Measurements from ENCODE around the gene PTPRM.

Gene PTPRM

DNA sequence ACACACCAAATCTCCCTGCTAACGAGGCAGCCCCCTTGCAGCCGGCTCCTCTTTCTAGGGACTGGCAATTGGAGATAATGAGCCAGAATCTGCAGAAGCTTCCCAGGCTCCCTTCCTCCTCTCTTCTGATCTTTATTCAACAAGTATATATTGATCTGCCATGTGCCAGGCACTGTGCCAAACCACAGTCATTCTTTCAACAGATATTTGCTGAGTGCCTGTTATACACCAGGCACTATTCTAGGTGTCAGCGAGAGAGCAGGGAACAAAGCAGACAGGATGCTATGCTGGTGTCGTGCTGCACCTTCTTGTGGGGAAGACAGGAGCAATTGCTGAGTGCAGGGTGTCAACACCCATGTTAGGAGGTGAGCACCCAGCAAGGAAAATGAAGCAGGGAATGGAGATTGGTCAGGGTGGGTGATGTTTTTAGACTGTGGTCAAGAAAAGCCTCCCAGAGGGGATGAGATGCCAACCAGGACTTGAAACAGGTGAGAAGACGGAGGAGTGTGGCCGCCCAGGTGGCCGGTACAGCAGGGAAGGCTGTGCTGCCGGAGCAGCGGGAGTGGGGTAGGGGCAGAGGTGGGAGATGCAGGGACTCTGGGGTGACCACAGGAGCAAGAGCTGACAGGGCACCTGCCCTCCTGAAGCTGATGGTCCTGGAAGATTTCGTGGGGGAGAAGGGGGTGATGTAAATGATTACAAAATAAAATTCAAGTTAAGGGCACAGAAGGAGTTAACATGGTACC lies 734.5 kb downstream of the PTPRM start:
- DNase-seq = no peak

DNA sequence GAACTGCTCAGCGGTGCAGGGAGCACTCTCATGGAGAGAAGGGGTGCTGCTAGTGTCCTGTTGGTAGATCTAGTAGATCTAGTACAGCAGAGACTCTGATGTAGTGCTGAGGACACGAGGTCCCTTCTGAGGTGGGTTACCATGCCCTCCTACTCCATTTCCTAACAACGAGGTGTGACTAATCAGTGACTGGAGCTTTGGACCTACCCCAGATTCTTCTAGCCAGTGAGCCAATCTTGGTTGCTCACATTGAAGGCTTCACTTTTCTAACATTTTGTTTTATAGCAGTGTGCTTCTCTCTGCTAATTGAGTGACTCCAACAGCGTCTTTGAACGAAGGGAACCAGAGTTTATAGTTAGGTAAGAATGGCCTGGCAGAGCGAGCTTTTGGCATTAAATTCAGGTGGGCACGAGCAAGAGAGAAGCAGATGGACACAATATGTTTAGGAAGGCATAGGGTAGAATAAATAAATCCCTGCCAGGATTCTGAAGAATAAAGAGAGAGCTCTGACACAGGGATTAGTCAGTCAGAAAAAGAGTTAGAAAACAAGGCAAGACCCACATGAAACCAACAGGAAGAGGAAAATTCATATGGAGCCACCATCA lies 736.1 kb downstream of the PTPRM start:
- no peak for DNase-seq

DNA sequence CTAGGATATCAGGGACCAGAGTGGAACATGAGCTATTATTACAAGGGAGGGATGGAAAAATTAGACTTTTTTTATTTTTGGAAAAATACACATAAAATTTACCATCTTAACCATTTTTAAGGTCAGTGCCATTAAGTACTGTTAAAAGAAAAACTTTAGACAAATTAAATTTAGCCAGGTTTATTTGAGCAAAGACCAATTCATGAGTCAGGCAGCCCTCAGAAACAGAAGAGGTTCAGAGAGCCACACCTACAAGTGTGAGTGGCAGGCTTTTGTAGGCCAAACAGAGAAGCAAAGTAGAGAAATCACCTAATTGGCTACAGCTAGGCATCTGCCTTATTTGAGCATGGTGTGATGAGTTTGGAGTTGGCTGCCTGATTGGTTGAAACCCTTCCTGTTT lies 740.8 kb downstream of the PTPRM start:
- no peak for DNase-seq

DNA sequence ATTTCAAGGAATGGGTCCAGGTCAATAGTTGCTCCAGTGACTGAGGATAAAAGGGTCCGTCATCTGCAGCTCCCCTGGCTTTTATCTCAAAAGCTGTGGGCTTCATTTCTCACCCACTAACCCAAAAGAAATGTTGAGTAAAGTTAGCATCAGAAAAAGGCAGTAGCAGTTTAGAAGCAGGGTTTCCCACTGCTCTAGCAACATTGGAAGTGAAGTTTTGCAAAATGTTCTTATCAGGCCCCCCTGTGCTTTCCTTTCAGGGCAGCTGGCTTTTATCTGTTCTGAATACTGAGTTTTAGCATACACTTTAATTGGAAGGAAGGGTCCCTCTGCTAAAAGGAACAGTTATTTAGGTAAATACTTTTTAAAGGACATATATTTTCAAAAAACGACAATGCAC lies 745.9 kb downstream of the PTPRM start:
- DNase-seq = no peak

DNA sequence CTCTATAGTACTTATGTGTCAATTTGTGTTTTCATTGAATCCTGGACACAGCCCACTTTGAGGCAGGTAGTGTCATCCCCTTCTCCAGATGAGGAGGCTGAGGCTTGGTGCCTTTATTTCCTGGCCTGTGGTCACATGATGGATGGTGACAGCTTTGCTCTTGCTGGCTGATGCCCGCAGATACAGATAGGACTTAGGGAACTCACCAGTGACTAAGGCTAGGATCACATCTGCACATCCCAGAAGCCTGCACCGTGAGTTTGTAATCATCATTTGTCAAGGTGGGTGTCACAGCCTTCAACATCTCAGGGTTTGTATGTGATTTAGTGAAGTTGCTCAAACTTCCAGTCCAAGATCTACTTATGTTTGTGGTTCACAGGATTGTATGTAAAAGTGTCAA lies 747.0 kb downstream of the PTPRM start:
- DNase-seq = no peak

DNA sequence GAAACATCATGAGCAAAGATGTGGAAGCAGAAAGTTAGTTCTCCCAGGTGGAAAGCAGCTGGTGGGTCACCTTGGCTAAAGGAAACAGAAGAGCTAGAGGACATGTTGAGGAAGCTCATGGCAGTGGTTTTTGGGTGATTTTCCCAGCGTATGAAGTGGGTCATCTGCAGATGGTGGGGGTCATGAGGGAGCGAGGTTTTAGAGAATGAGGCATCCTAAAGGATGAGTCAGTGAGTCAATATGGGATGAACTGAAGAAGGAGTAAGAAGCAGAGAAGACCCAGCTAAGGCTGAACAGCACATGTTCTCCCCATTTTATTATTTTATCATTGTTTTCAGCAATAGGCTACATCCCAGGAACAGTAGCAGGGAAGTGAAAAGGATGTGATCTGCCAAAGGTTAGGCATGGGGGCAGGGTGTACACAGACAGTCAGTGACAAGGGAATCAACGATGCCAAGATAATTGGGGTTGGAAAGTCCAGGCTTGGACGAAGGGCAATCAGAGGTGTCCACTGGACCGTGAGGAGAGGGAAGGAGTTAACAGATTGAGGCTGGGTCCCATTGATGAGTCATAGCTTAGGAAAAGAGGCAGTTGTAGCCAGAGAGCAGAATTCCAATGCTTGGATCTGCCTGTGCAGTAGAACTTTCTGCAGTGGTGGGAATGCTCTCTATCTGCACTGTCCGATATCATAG lies 752.8 kb downstream of the PTPRM start:
- no peak for DNase-seq

DNA sequence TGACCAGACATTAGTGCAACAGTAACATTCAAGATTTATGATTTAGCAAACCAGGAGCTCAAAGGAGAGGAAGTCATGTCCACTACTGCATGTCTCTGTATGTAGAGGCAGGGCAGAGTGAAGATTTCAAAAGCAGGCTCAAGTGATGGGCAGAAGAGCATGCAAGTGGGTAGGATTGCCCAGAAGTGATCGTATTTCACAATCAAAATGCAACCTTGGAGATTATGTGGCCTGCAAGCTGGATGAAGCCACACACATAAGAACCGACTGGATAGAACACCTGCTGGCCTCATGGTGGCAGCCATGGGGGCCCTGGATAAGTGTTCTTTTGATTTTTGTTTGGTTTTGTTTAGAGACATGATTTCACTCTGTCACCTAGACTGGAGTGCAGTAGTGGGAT lies 755.4 kb downstream of the PTPRM start:
- DNase-seq = no peak

DNA sequence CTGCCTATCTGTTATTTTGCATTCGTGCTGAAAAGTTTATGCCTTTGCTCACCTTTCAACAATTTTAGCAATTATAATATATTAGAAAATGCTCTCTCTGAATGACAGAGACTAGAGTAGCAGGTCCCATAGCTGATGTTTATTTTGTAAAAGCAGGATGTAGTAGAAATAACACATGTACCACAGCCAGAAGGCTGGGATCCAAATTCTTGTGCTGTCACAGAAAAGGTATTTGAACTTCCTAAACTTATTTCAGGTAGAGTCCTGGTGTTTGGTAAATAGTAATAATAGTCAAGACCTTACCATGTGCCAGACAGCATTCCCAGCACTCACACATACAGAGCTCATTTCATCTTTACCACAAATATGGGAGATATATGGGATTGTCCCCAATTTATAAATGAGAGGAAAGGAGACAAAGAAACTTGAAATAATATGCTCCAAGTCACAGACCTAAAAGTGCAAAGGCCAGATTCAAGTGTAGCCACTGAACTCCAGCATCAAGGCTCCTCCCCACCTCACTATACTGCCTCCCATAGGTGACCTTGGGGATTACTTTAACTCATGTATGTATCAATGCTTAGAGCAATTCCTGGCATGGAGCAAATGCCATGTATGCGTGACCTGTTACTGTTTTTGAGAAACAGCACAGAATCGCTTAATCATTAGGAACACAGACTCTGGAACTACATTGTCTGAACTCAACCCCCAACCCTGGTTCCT lies 757.4 kb downstream of the PTPRM start:
- DNase-seq = no peak

DNA sequence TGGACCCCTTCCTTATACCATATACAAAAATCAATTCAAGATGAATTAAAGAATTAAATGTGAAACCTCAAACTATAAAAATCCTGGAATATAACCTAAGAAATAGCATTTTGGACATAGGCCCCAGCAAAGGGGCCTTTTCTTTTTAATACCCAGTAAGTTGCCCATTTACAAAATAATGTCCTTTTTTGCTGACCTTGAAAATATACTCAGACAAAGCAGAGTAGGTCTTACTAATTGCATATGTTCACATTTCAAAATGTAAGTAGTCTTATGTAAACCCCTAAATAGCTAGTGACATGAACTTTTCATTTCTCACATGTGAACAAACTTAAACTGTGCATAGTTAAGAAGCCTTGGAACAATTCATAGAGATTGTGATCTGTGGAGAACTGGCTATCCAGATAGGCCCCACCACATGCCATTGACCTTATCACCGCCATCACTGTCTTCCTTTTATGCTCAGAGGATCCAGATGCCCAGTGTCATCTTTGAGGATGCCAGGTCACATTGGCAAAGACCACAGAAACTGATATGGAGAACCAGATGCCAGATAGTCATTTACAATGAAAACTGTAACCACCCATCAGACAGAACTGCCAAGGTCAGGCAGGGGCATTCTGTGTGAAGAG lies 759.8 kb downstream of the PTPRM start:
- DNase-seq = no peak

DNA sequence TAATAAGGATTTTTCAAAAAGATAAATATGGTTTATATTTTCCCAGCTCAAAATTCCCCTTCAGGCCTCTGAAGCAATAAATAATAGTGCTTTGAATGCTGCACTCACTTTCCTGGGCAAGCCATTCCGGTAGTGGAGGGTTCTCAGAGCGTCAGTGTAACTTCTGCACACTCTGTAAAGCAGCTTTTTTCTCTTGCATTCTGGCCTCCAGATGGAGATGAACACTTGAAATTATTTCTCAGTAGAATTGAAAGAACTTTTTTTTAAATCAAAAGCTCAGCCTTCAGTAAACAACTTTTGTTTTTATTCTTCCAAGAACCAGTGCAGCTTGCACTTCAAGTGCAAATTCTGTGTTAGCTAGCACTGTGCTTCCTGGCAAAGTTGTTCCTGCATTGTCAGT lies 761.0 kb downstream of the PTPRM start:
- no peak for DNase-seq

DNA sequence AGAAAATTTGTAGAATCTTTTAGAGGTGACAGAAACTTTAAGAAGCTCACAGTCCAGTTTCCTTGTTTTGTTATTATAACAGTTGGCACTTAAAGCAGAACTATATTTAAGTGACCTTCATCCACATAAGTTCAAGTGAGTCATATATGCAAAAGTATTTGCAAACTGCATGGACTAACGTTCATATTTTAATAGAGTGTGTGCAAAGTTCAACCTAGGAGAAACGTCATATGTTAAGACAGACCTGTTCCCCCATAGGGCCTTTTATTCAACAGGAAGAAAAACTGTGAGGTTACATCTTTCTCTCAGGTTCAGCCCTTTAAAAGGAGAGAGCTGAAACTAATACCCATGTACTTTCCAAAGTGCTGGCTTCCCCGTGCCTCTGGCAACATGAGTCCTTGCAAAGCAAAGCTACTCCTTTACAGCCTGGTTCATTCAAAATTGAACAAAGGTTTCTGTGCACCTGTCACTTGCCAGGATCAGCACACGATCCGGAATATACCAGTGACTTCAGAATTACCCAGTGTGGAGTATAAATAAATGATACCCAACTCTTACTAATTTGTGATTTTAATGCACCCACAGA lies 762.2 kb downstream of the PTPRM start:
- DNase-seq = no peak

DNA sequence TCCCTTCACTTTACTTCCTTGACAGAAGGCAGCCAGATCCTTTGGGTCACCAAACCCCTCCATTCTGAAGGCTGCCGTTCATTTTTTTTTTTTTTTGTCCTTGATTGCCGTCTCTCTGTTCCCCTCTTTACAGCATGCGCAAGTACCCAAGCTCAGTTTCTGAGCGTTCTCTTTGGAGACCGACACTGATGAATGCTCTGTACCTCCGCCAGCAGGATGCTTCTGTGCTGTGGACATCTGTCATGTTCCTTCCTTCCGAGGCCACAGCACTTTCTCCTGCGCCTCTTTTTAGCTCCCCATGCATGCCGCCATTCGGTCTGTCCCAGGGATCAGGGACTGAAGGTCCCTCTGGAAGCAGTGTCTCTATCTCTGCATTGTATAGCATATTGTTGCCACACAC lies 763.5 kb downstream of the PTPRM start:
- no peak for DNase-seq

DNA sequence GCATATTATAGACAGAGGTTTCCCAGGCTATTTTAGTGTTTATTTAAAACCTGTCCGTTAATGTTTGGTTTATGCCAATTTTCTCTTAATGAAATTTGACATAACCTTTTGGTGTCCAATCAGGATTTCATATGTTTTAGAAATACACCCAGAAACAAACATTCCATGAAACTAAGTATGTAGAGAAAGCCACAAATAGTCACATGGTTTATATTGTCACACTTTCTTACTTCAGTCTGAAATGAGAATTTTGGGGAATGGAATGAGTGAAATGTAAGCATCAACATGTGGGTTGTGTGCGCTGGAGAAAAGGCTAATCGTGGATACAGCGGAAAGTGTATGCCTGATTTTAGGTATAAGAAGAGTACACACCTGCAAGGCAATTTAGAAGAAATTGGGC lies 765.2 kb downstream of the PTPRM start:
- DNase-seq = no peak

DNA sequence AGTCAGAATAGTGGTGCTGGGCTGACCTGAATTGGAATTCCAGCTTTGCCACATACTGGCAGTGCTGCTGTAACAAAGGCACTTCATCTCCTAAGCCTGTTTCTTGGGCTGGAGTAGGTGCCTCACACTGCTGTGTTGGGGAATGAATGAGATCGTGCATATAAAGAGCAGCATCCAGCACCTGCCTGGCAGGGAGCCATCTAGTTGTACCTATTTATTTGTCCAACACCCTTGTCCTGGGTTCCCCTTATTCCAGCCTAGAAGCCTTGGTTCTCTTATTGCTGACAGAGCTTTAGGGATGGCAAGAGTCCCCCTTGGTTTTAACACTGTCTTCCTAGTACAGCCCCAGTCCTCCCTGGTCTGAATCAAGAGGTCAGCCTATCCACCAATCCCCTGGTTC lies 766.8 kb downstream of the PTPRM start:
- no peak for DNase-seq

DNA sequence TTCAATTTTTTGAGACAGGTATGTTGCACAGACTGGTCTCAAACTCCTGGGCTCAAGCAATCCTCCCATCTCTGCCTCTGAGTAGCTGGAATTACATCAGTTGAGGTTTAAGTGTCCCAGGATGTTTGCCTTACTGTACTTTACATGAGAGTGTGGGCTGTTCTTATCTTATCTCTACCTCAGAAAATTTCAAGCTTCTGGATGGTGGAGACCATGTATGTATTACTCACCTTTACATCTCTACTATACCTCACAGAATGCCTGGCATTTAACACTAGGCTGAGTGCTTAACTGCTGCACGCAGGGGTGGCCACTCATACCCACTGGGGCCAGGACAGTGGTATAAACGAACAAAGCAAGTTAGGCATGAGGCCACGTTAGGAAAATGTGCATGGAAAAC lies 770.1 kb downstream of the PTPRM start:
- DNase-seq = no peak

DNA sequence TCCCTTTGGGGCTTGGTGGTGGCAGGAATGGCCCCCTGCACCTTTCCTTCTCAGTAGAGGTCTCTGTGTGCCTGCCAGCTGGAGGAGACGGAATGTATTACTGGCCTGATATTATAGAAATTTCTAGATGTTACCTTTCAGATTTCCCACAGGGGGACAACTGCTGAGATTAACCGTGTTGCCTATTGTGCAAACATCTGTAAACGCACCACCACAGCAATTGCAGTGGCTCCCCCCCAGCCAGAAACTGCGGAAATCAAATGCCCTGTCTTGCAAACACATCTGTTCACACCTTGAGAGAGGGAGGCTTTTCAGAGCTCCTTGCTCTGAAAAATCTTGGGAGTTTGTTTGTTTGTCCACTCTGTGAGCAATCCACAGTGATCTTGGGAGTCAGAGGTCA lies 772.1 kb downstream of the PTPRM start:
- DNase-seq = no peak

DNA sequence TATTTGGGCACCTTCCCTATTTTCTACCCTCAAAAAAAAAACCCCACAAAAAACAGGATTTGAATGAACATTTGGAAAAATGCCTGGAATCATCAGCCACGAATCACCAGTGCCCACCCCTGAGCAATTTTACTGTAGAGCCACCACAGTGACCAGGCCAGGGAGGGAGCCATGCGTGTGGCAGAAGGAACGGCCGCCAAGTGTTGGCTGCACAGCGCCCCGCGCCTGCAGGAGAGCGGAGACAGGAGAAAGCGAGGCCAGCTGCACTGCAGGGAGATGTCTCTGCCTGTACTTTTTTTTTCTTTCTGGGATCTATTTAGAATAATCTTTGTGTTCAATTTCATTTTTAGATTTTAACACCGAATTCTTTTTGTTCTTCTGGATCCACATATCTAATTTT lies 772.8 kb downstream of the PTPRM start:
- no peak for DNase-seq

DNA sequence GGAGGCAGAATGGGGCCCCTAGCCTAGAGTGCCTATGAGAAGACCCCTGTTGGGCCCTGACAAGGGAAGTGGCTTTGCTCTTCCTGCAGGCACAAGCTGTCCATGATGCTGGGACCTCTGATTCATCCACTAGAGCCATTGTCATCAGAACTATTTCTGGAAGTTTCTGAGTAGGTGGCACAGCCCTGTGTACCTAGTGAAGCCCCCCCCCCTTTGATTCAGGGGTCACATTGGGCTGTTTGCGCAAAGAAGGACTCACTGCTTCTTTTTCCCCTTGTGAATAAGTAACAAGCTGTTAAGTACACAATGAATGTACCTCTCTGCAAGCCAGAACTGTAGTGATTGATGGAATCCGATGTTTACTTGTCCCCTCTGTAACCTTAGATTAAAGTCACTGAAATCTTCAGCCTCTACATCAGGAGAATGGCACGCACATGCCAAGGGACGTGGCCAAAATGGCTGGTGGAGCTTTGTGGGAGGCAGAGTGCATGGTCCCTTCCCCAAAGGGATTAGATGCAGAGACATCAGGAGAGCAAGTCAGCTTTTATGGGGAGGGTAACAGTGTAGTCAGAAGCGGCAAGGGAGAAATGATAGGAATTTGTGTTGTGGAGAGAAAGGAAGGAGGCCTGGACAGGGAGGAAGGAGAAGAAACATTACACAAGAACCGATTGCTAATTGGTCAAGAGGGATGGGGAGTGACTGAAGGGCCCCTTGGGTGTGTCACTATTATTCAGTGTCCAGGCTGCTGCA lies 774.5 kb downstream of the PTPRM start:
- no peak for DNase-seq

DNA sequence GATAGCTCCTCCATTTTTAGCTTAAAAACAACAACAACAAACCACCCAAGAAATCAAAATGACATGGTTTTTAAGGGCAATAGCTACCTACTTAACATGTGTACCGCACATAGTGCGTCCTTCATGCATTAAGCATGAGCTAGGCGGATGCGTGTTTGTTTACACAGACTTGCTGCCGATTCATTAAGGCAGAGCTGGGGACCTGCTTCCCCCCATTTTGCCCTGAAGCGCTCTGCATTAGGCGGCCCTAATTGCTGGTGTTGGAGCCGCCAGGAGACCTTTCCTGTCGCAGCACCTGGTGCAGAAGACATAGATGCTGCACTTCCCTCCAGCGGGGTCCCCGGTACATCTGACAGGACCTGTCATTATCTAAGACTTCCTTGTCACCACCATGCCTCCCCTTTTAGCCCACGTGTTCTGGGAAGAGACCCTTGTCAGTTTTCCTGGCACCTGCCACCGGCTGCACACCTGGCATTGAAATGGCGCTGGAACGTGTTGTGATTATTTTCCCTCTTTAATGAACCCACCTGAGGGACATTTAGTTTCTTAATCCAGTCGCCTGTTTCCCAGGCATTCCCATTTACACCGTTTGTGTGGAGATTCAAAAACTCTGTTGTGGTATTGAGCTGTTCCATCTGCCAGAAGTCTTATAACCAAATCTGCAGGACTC lies 781.1 kb downstream of the PTPRM start:
- no peak for DNase-seq

DNA sequence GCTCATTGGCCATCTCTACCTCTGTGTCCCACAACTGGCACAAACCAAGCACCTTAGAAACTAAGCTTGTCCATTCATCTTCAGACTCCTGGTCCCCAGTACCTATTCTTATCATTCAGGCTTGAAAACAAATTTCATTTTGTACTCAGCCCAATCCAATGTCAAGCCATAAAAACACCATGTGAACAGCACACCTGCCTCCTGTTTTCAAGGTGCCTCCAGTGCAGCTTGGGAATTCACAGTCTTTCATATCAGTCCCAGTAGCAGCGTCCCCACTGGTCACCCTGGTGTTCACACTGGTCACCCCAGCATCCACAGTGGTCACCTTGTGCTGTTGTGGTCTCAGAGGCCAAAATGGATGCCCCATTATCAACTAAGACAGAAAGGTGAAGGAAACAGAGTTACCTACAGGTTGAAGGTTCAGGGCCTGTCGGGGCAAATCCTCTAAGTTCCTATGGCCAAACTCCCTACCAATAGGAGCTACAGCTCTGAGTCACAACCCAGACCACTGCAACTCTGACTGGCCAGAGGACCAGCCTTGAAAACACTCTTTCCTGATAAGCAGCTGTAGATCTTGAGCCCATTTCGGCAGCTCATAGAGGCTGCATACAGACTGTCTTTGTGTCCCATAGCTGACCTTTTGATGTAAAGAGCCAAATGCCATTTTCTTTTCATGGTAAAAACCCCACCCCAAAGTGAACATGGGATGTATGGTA lies 782.6 kb downstream of the PTPRM start:
- DNase-seq = no peak

DNA sequence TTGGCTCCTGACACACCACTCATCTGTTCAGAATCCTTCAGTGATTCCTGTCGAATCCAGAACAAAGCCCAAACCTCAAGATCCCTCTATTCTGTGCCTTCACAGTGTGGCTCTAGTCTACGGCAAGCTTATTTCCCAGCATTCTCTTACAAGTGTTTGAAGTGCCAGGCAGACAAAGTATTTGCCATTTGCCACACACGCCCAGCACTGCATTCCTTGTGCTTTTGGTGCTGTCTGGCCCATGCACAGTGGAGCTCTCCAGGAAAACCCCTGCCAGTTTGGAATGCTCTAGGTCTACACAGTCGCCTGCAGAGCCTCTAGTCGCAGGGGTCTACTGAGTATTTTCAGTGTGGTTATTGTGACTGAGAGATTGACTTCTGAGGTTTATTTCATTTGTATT lies 783.5 kb downstream of the PTPRM start:
- no peak for DNase-seq

Measured in stimulated activated CD8-positive, alpha-beta memory T cell treated with anti-CD3 and anti-CD28 coated beads, Interleukin-4, amount 100 ng/mL, for 48 hours (primary cell).